HCT116 (cell line): ENCODE results near the gene OR7A5. TPM values are rescaled to one million over a fixed set of nuclear protein-coding genes. Genes with fewer than 3 reads are reported as not detected.
"Not testable (repeated sequence)": the region's sequence is repeated elsewhere in the genome, so short reads cannot be mapped to it uniquely, and the experiment has no call there.

Source experiments
- ATAC-seq: fragments of 200-7000 bp; cut with Tn5 transposase; 2 replicates; pipeline ENCODE4 v1.9.1; 2020; ENCODE audit warnings: mild to moderate bottlenecking, moderate library complexity
- BruUV-seq: library from RNA; stranded (reverse); fragments of 400-500 nt; replicated peaks from 2 replicates; lab custom pipeline; 2021; lab: Mats Ljungman, UMichigan
- CTCF ChIA-PET: fragments of 300-600 bp; sonication (Branson Sonifier 250); formaldehyde crosslinking; loops from one replicate; lab custom pipeline; 2021; ENCODE audit warnings: antibody characterized with exemption; lab: Charles Lee
- POLR2A ChIA-PET: fragments of 300-600, 350-600 bp; sonication (Branson Sonifier 250); formaldehyde crosslinking; loops from one replicate; lab custom pipeline; 2021; ENCODE audit warnings: antibody characterized with exemption; lab: Charles Lee
- RAD21 ChIA-PET, 2 experiments: fragments of 300-600 bp; sonication (Branson Sonifier 250); formaldehyde crosslinking; loops; one replicate each; lab custom pipeline; 2023; ENCODE audit warnings: low total read pairs in 2 of 2; ENCODE audit not compliant: uncharacterized antibody in 2 of 2, unreplicated experiment in 2 of 2, low non-redundant PET in 1 of 2; lab: Charles Lee
- DNase-seq: peaks from one replicate; pipeline ENCODE4 v3.0.0-alpha.2; 2010; ENCODE audit warnings: low read depth, low spot score
- H2AFZ ChIP-seq: fragments of 200-600 bp; shearing (Covaris generic), sonication (generic); 2 replicates; pipeline ENCODE4 v1.6.1; 2017; ENCODE audit warnings: low read depth, mixed run types, mixed read lengths, antibody characterized with exemption, low read length; ENCODE audit not compliant: poor library complexity, severe bottlenecking
- H3K27ac ChIP-seq: 2 replicates; pipeline ENCODE4 v1.5.1; 2012; ENCODE audit warnings: low read depth, low read length
- H3K27me3 ChIP-seq: fragments of 200-600 bp; sonication (generic); 2 replicates; pipeline ENCODE4 v1.6.1; 2016; ENCODE audit warnings: mixed run types, low read length, mixed read lengths; ENCODE audit not compliant: insufficient read depth
- H3K36me3 ChIP-seq, 2 experiments: fragments of 200-500 bp in 1 of 2; fragments of 200-600 bp in 1 of 2; sonication (Bioruptor generic) in 1 of 2; sonication (generic) in 1 of 2; 2 replicates each; pipeline versions ENCODE4 v1.5.1 to v1.6.1; 2014 to 2016; ENCODE audit warnings: low read length in 2 of 2, inconsistent platforms in 1 of 2, mixed read lengths in 1 of 2, mixed run types in 1 of 2; ENCODE audit not compliant: insufficient read depth in 2 of 2, control insufficient read depth in 1 of 2
- H3K4me1 ChIP-seq, 2 experiments: fragments of 200-600 bp in 1 of 2; sonication (generic) in 1 of 2; 2 replicates each; pipeline versions ENCODE4 v1.5.1 to v1.6.1; 2012 to 2017; ENCODE audit warnings: low read length in 2 of 2, inconsistent platforms in 1 of 2, mild to moderate bottlenecking in 1 of 2, mixed read lengths in 1 of 2, mixed run types in 1 of 2, moderate library complexity in 1 of 2; ENCODE audit not compliant: insufficient read depth in 2 of 2, control insufficient read depth in 1 of 2
- H3K4me2 ChIP-seq: fragments of 200-600 bp; sonication (generic); 2 replicates; pipeline ENCODE4 v1.6.1; 2017; ENCODE audit warnings: mixed run types, low read length, mixed read lengths
- H3K4me3 ChIP-seq, 2 experiments: fragments of 200-600 bp in 1 of 2; sonication (generic) in 1 of 2; replicated peaks in 1 of 2; 2 replicates each; pipeline ENCODE4 v1.5.1; 2011 to 2016; ENCODE audit warnings: low read length in 2 of 2, control low read depth in 1 of 2, low read depth in 1 of 2, mild to moderate bottlenecking in 1 of 2, mixed read lengths in 1 of 2, mixed run types in 1 of 2
- H3K79me2 ChIP-seq: fragments of 200-600 bp; sonication (generic); 2 replicates; pipeline ENCODE4 v1.6.1; 2017; ENCODE audit warnings: mild to moderate bottlenecking, mixed run types, low read length, moderate library complexity, mixed read lengths; ENCODE audit not compliant: insufficient read depth
- H3K9ac ChIP-seq: fragments of 200-600 bp; sonication (generic); 2 replicates; pipeline ENCODE4 v1.6.1; 2016; ENCODE audit warnings: low read length, mixed read lengths
- H3K9me2 ChIP-seq: fragments of 200-600 bp; sonication (generic), shearing (Covaris generic); 2 replicates; pipeline ENCODE4 v1.6.1; 2017; ENCODE audit warnings: mixed run types, mild to moderate bottlenecking, moderate library complexity; ENCODE audit not compliant: insufficient read depth
- H3K9me3 ChIP-seq, 2 experiments: fragments of 200-500 bp in 1 of 2; fragments of 200-600 bp in 1 of 2; sonication (Bioruptor generic) in 1 of 2; sonication (generic) in 1 of 2; 2 replicates each; pipeline ENCODE4 v1.6.1; 2014 to 2017; ENCODE audit warnings: low read length in 2 of 2, mixed read lengths in 2 of 2, inconsistent platforms in 1 of 2, low read depth in 1 of 2, mild to moderate bottlenecking in 1 of 2, mixed run types in 1 of 2, moderate library complexity in 1 of 2; ENCODE audit not compliant: control insufficient read depth in 1 of 2, insufficient read depth in 1 of 2
- H4K20me1 ChIP-seq: fragments of 200-600 bp; sonication (generic), shearing (Covaris generic); 2 replicates; pipeline ENCODE4 v1.6.1; 2017; ENCODE audit warnings: mixed run types, mild to moderate bottlenecking, moderate library complexity; ENCODE audit not compliant: insufficient read depth
- CEBPB ChIP-seq: IDR thresholded peaks from 2 replicates; pipeline ENCODE4 v1.6.1; 2012; ENCODE audit warnings: low read depth
- EGR1 ChIP-seq: IDR thresholded peaks from 2 replicates; pipeline ENCODE4 v1.6.1; 2012; ENCODE audit warnings: low read depth
- FOSL1 ChIP-seq: IDR thresholded peaks from 2 replicates; pipeline ENCODE4 v1.6.1; 2012; ENCODE audit warnings: low read depth
- JUND ChIP-seq: IDR thresholded peaks from 2 replicates; pipeline ENCODE4 v1.6.1; 2012
- intact Hi-C: fragments of 100-400 bp; cut with micrococcal nuclease; formaldehyde crosslinking; loops from 2 replicates; pipeline ENCODE4 v1.10.0; 2022
- total RNA-seq: library from RNA; stranded (reverse); gene quantifications from one replicate; pipeline ENCODE4 v1.2.1, GENCODE V29; 2021; ENCODE audit not compliant: unreplicated experiment

OR7A5 gene
- total RNA-seq, 1 experiment from 2014 or later, result not detected

- H3K9me2 ChIP-seq, H3K9ac ChIP-seq, H3K36me3 ChIP-seq, H3K27me3 ChIP-seq, H3K4me3 ChIP-seq, H3K9me3 ChIP-seq, H3K79me2 ChIP-seq, H3K27ac ChIP-seq, RAD21 ChIA-PET, DNase-seq, BruUV-seq, H2AFZ ChIP-seq, H4K20me1 ChIP-seq: not testable (repeated sequence)
- intact Hi-C loops, result loop anchor here (2.0 kb wide), 2 partner anchors 104 to 210 kb away; no protein-coding TSS in a partner anchor
- ATAC-seq, result peak; percentile 50
- Histone ChIP-seq H3K4me2 (peak overlapping the region; percentile 71), H3K4me1 (peaks cover 14 to 24% of the 10 kb centered on the region in 2 experiments; a peak in 3 of 4 replicates)
- TF ChIP-seq JUND (peak; percentile 33), FOSL1 (peak; percentile 30; the same call in 1 of the 2 replicates)
- ChIA-PET POLR2A (interaction anchor here (1.3 kb wide), 1 partner anchor 9 kb away, joined by 4 read pairs; no protein-coding TSS in a partner anchor), CTCF (interaction anchor here (0.6 to 2.8 kb wide), 8 partner anchors 10 to 307 kb away, joined by 3 to 15 read pairs (median 4); no protein-coding TSS in a partner anchor)
These were observed 49.7 kb downstream of the OR7A5 start for GRCh38 chr19:14785102-14785793.

DNA sequence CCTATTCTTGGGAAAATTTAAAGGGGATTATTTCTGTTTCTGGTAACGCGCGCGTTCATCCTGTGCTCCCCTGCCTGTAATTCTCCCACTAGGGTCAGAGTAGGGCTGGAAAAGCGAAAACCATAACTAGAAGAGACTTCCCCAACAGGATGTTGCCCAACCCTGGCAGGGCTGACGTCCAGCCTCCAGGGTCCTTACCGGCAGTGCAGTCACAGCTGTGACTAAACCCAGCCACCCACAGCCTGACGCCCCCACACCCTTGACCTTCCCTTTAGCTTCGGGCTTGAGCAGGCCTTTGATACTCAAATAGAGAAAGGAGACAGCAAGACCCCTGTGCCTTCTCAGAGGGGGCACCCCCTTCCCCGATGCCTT is 50.3 kb downstream of the OR7A5 start:
- DNase-seq, H3K27me3 ChIP-seq, H3K9ac ChIP-seq, H2AFZ ChIP-seq, H4K20me1 ChIP-seq, H3K79me2 ChIP-seq, BruUV-seq: not testable (repeated sequence)
- POLR2A ChIA-PET, result interaction anchor here (1.3 kb wide), 1 partner anchor 8 kb away, joined by 4 read pairs; no protein-coding TSS in a partner anchor
- TF ChIP-seq FOSL1 (peak; percentile 7; the same call in 1 of the 2 replicates), CEBPB (0 out of 2 replicates have a peak, but pooled peaks have one; percentile 16), EGR1 (peak; percentile 75)
- TF ChIP-seq, all 23 proteins: peak for 3; not testable (repeated sequence) for 20
- Histone ChIP-seq H3K4me1 (peaks cover 14 to 24% of the 10 kb centered on the region in 2 experiments; a peak in 3 of 4 replicates), H3K4me2 (peak overlapping the region; percentile 38; the same call in 1 of the 2 replicates)
- H3K36me3 ChIP-seq, ATAC-seq, RAD21 ChIA-PET, H3K9me2 ChIP-seq, H3K4me3 ChIP-seq, H3K27ac ChIP-seq, H3K9me3 ChIP-seq: not testable (repeated sequence)
- CTCF ChIA-PET, result interaction anchor here (0.6 to 2.8 kb wide), 4 partner anchors 186 to 307 kb away, joined by 3 to 15 read pairs (median 8); no protein-coding TSS in a partner anchor
- intact Hi-C loops, result loop anchor here (2.0 kb wide), 2 partner anchors 104 to 210 kb away; no protein-coding TSS in a partner anchor

GRCh38 chr19:14783410-14783998 is 51.5 kb downstream of the OR7A5 start:
- not testable (repeated sequence) for H2AFZ ChIP-seq, H3K9ac ChIP-seq

More at GRCh38 chr19:14783410-14783998, 51.5 kb downstream of the OR7A5 start:
- H4K20me1 ChIP-seq, H3K4me3 ChIP-seq, H3K27ac ChIP-seq, DNase-seq, ATAC-seq, POLR2A ChIA-PET, intact Hi-C loops, H3K36me3 ChIP-seq, H3K9me3 ChIP-seq, H3K27me3 ChIP-seq, BruUV-seq, H3K9me2 ChIP-seq, H3K4me2 ChIP-seq, H3K79me2 ChIP-seq, CTCF ChIA-PET: not testable (repeated sequence)
- RAD21 ChIA-PET, result interaction anchor here in 1 of 2 experiments (0.6 kb wide), 1 partner anchor 79 kb away, joined by 3 read pairs; no protein-coding TSS in a partner anchor
- H3K4me1 ChIP-seq, result peaks cover 14 to 24% of the 10 kb centered on the region in 2 experiments; a peak in 3 of 4 replicates
